ENCODE results near the gene SAE1.

DNA sequence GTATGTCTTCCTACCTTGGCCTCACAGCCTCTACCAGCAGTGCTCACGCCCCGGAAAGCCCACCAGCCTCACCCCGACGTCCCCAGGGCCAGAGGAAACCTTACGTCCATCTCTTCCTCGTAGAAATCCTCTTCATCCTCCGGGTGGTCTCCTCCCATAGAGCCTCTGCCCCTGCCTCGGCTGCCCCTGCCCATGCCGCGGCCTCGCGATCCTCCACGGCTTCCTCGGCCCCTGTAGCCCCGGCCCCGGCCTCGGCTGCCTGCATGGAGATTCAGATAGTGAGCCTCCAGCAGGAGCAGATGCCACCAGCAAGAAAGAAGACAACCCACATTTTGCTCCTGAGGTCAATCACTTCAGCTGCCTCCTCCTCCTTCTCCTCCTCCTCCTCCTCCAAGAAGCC is 44.4 kb upstream of the SAE1 start:
- TF ChIP-seq, protein P1, sequence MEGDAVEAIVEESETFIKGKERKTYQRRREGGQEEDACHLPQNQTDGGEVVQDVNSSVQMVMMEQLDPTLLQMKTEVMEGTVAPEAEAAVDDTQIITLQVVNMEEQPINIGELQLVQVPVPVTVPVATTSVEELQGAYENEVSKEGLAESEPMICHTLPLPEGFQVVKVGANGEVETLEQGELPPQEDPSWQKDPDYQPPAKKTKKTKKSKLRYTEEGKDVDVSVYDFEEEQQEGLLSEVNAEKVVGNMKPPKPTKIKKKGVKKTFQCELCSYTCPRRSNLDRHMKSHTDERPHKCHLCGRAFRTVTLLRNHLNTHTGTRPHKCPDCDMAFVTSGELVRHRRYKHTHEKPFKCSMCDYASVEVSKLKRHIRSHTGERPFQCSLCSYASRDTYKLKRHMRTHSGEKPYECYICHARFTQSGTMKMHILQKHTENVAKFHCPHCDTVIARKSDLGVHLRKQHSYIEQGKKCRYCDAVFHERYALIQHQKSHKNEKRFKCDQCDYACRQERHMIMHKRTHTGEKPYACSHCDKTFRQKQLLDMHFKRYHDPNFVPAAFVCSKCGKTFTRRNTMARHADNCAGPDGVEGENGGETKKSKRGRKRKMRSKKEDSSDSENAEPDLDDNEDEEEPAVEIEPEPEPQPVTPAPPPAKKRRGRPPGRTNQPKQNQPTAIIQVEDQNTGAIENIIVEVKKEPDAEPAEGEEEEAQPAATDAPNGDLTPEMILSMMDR (IDR thresholded peaks at IDR 0.05) = no peak
- TF ChIP-seq POLR2AphosphoS5 (IDR thresholded peaks at IDR 0.05) (no peak), POLR2A (IDR thresholded peaks at IDR 0.05) (no peak)
